Right ventricle myocardium superior (tissue), 1 donor: Measurements from ENCODE around the gene SLC7A14. TPM values are rescaled to one million over a fixed set of nuclear protein-coding genes. Genes with fewer than 3 reads are reported as not detected.
"Not testable (repeated sequence)": the region's sequence is repeated elsewhere in the genome, so short reads cannot be mapped to it uniquely, and the experiment has no call there.

Experiments used
- ATAC-seq: fragments of 200-7000 bp; cut with Tn5 transposase; one replicate; pipeline ENCODE4 v1.9.1; 2020; ENCODE audit warnings: mild to moderate bottlenecking; ENCODE audit not compliant: poor library complexity
- DNase-seq: peaks from one replicate; pipeline ENCODE4 v3.0.0-alpha.2; 2020
- intact Hi-C: fragments of 100-400 bp; cut with DNase I; formaldehyde crosslinking; loops from one replicate; pipeline ENCODE4 v1.11.2; 2022
- total RNA-seq: library from RNA; stranded (reverse); fragmentation: NEBNext Ultra II Directional; extraction: Animal tissue kit (Norgen Biotek cat#: 25700); gene quantifications from one replicate; pipeline ENCODE4 v1.2.1, GENCODE V29; 2021
- donor health status: DM: no; HTN: yes; CAD: no; lungs with severe emphysema.

Gene SLC7A14
- total RNA-seq, 1 donor from 2014 or later = not detected

GRCh38 chr3:170600005-170600624 lies 14.2 kb upstream of the SLC7A14 start:
- ATAC-seq (no peak), DNase-seq (no peak)
- intact Hi-C loops = no loop called here

- ATAC-seq (no peak), DNase-seq (no peak)
- intact Hi-C loops = no loop called here
Observed at GRCh38 chr3:170599091-170599490, 13.2 kb upstream of the SLC7A14 start.

- intact Hi-C loops = no loop called here
- ATAC-seq (peak; percentile 95), DNase-seq (no peak)
Observed at GRCh38 chr3:170598091-170598502, 12.2 kb upstream of the SLC7A14 start.

- DNase-seq (no peak), ATAC-seq (no peak)
- intact Hi-C loops = no loop called here
Observed at GRCh38 chr3:170594528-170594927, 8.7 kb upstream of the SLC7A14 start.

GRCh38 chr3:170593634-170594033 lies 7.8 kb upstream of the SLC7A14 start:
- DNase-seq (no peak), ATAC-seq (no peak)
- intact Hi-C loops = no loop called here

GRCh38 chr3:170589113-170589512 lies 3.2 kb upstream of the SLC7A14 start:
- DNase-seq (no peak), ATAC-seq (no peak)
- intact Hi-C loops = no loop called here

- ATAC-seq = peak; percentile 59
Observed at GRCh38 chr3:170585008-170585936, 603 bp downstream of the SLC7A14 start.

GRCh38 chr3:170584585-170585007 lies 1.3 kb downstream of the SLC7A14 start:
- intact Hi-C loops = no loop called here
- ATAC-seq = peak; percentile 96
- peak; percentile 76 for DNase-seq

More at GRCh38 chr3:170585008-170585936, 603 bp downstream of the SLC7A14 start:
- intact Hi-C loops = no loop called here
- DNase-seq = peak; percentile 29

GRCh38 chr3:170579646-170580045 lies 6.2 kb downstream of the SLC7A14 start:
- DNase-seq = no peak
- intact Hi-C loops = no loop called here
- ATAC-seq = no peak

GRCh38 chr3:170572665-170573253 lies 13.1 kb downstream of the SLC7A14 start:
- intact Hi-C loops = no loop called here
- ATAC-seq = no peak
- DNase-seq = no peak

- intact Hi-C loops, DNase-seq, ATAC-seq: not testable (repeated sequence)
Observed at GRCh38 chr3:170567598-170567997, 18.3 kb downstream of the SLC7A14 start.

- DNase-seq (no peak), ATAC-seq (no peak)
- intact Hi-C loops = no loop called here
Observed at GRCh38 chr3:170566413-170566812, 19.5 kb downstream of the SLC7A14 start.

GRCh38 chr3:170565495-170565894 lies 20.4 kb downstream of the SLC7A14 start:
- no peak for ATAC-seq
- intact Hi-C loops = no loop called here
- DNase-seq = no peak

- intact Hi-C loops = no loop called here
- DNase-seq (no peak), ATAC-seq (no peak)
Observed at GRCh38 chr3:170564664-170565063, 21.2 kb downstream of the SLC7A14 start.

GRCh38 chr3:170563712-170564423 lies 22.0 kb downstream of the SLC7A14 start:
- DNase-seq = no peak
- ATAC-seq = peak; percentile 34
- intact Hi-C loops = no loop called here

GRCh38 chr3:170562080-170562479 lies 23.8 kb downstream of the SLC7A14 start:
- intact Hi-C loops = no loop called here
- ATAC-seq (no peak), DNase-seq (no peak)

GRCh38 chr3:170560717-170561382 lies 25.0 kb downstream of the SLC7A14 start:
- intact Hi-C loops = no loop called here
- no peak for ATAC-seq

GRCh38 chr3:170560296-170560695 lies 25.6 kb downstream of the SLC7A14 start:
- intact Hi-C loops = no loop called here
- no peak for ATAC-seq
- no peak for DNase-seq

More at GRCh38 chr3:170560717-170561382, 25.0 kb downstream of the SLC7A14 start:
- no peak for DNase-seq
